ENCODE data around the gene YTHDF2.

DNA sequence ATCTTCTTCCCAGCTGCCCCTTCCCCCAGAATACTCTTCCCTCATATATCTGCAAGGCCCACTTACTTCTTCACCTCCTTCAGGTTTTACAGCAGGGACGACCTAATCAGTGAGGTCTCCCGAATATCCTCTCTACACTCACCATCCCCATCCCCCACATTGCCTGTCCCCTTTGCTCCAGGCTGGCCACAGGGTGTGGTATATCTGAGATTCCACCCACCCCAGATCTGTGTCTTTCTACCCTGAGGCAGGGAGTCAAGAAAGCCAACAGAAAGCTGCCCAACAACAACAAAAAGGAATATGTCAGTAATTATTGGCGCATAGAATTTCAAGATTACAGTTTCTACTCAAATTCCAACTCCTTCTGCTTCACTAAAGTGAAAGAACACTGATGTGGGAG lies 45.3 kb downstream of the YTHDF2 start:
- TF ChIP-seq, protein P1, sequence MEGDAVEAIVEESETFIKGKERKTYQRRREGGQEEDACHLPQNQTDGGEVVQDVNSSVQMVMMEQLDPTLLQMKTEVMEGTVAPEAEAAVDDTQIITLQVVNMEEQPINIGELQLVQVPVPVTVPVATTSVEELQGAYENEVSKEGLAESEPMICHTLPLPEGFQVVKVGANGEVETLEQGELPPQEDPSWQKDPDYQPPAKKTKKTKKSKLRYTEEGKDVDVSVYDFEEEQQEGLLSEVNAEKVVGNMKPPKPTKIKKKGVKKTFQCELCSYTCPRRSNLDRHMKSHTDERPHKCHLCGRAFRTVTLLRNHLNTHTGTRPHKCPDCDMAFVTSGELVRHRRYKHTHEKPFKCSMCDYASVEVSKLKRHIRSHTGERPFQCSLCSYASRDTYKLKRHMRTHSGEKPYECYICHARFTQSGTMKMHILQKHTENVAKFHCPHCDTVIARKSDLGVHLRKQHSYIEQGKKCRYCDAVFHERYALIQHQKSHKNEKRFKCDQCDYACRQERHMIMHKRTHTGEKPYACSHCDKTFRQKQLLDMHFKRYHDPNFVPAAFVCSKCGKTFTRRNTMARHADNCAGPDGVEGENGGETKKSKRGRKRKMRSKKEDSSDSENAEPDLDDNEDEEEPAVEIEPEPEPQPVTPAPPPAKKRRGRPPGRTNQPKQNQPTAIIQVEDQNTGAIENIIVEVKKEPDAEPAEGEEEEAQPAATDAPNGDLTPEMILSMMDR (IDR thresholded peaks at IDR 0.05) = no peak
- TF ChIP-seq, protein P2, sequence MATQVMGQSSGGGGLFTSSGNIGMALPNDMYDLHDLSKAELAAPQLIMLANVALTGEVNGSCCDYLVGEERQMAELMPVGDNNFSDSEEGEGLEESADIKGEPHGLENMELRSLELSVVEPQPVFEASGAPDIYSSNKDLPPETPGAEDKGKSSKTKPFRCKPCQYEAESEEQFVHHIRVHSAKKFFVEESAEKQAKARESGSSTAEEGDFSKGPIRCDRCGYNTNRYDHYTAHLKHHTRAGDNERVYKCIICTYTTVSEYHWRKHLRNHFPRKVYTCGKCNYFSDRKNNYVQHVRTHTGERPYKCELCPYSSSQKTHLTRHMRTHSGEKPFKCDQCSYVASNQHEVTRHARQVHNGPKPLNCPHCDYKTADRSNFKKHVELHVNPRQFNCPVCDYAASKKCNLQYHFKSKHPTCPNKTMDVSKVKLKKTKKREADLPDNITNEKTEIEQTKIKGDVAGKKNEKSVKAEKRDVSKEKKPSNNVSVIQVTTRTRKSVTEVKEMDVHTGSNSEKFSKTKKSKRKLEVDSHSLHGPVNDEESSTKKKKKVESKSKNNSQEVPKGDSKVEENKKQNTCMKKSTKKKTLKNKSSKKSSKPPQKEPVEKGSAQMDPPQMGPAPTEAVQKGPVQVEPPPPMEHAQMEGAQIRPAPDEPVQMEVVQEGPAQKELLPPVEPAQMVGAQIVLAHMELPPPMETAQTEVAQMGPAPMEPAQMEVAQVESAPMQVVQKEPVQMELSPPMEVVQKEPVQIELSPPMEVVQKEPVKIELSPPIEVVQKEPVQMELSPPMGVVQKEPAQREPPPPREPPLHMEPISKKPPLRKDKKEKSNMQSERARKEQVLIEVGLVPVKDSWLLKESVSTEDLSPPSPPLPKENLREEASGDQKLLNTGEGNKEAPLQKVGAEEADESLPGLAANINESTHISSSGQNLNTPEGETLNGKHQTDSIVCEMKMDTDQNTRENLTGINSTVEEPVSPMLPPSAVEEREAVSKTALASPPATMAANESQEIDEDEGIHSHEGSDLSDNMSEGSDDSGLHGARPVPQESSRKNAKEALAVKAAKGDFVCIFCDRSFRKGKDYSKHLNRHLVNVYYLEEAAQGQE (IDR thresholded peaks at IDR 0.05; ENCODE audit: insufficient read depth in 1 of 2, low read depth in 2 of 2, low read length in 1 of 2) = no peak
- TF ChIP-seq POLR2AphosphoS5 (IDR thresholded peaks at IDR 0.05; ENCODE audit: low read depth, low read length) = no peak
- TF ChIP-seq SIN3A (IDR thresholded peaks at IDR 0.05; ENCODE audit: borderline replicate concordance, insufficient read depth, low read depth, low read length) = no peak
- no peak for TF ChIP-seq TCF7L2 (IDR thresholded peaks at IDR 0.05; ENCODE audit: low read depth, low read length)

Measured in Panc1 (cell line).